Activated B cell treated with CpG ODN at 0.5 μM for 24 hours (primary cell): ENCODE results near the gene INHBC. TPM values are rescaled to one million over a fixed set of nuclear protein-coding genes. Genes with fewer than 3 reads are reported as not detected.

Experiments used
- ATAC-seq: fragments of 200-7000 bp; cut with Tn5 transposase; one replicate; pipeline ENCODE4 v1.10.0; 2021; ENCODE audit warnings: low read depth, mild to moderate bottlenecking, moderate library complexity
- CTCF ChIA-PET: fragments of 350-600 bp; sonication (Branson Sonifier 250); formaldehyde crosslinking; loops from one replicate; lab custom pipeline; 2021; ENCODE audit warnings: antibody characterized with exemption; lab: Charles Lee
- POLR2A ChIA-PET: fragments of 350-600 bp; sonication (Branson Sonifier 250); formaldehyde crosslinking; loops from one replicate; lab custom pipeline; 2021; ENCODE audit warnings: antibody characterized with exemption; lab: Charles Lee
- DNase-seq: peaks from one replicate; pipeline ENCODE4 v3.0.0; 2022
- H3K27ac Mint-ChIP-seq: one replicate; pipeline ENCODE4 v1.8.0; 2020; ENCODE audit warnings: mixed read lengths
- H3K27me3 Mint-ChIP-seq: one replicate; pipeline ENCODE4 v1.8.0; 2021; ENCODE audit warnings: mixed read lengths
- H3K36me3 Mint-ChIP-seq: one replicate; pipeline ENCODE4 v1.8.0; 2021; ENCODE audit warnings: low read depth, mixed read lengths
- H3K4me1 Mint-ChIP-seq: one replicate; pipeline ENCODE4 v1.8.0; 2021; ENCODE audit warnings: mixed read lengths
- H3K4me3 Mint-ChIP-seq: one replicate; pipeline ENCODE4 v1.8.0; 2020; ENCODE audit warnings: mild to moderate bottlenecking, mixed read lengths
- H3K9me3 Mint-ChIP-seq: one replicate; pipeline ENCODE4 v1.8.0; 2020; ENCODE audit warnings: mixed read lengths
- intact Hi-C: fragments of 100-400 bp; cut with micrococcal nuclease; formaldehyde crosslinking; loops from one replicate; pipeline ENCODE4 v1.15.1; 2024
- total RNA-seq: library from RNA; stranded (reverse); gene quantifications from 2 replicates; pipeline ENCODE4 v1.2.3, GENCODE V29; 2022
- TF ChIP-seq, protein P1 (sequence below): fragments of 200-600 bp; IDR thresholded peaks from one replicate; pipeline ENCODE4 v1.8.0; 2022; ENCODE audit warnings: antibody characterized with exemption, mild to moderate bottlenecking

The INHBC gene
- total RNA-seq, 1 donor from 2014 or later: not detected

DNA sequence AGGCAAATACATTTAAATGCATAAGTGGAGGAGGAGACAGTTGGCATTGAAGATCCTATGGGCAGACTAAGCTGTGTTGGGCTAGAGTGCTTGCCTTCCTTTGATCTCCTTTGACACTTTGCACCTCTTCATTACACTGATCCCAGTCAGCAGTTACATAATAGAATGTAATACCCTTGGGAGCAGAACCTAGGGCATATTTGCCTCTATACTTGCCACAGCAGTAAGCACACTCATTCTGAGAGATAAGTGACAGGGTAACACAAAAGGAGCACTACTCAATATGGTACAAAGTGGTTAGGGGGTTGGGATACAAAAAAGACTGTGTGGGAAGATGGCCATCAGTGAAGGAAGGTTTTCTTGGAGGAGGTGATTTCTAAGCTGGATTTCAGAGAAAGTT lies 62.2 kb downstream of the INHBC start:
- CTCF ChIA-PET: interaction anchor here (0.7 kb wide), 1 partner anchor 38 kb away, joined by 5 read pairs; no protein-coding TSS in a partner anchor
- H3K4me1 Mint-ChIP-seq: peaks cover 3% of the 10 kb centered on the region
- H3K36me3 Mint-ChIP-seq: peaks cover 79% of the 10 kb centered on the region

DNA sequence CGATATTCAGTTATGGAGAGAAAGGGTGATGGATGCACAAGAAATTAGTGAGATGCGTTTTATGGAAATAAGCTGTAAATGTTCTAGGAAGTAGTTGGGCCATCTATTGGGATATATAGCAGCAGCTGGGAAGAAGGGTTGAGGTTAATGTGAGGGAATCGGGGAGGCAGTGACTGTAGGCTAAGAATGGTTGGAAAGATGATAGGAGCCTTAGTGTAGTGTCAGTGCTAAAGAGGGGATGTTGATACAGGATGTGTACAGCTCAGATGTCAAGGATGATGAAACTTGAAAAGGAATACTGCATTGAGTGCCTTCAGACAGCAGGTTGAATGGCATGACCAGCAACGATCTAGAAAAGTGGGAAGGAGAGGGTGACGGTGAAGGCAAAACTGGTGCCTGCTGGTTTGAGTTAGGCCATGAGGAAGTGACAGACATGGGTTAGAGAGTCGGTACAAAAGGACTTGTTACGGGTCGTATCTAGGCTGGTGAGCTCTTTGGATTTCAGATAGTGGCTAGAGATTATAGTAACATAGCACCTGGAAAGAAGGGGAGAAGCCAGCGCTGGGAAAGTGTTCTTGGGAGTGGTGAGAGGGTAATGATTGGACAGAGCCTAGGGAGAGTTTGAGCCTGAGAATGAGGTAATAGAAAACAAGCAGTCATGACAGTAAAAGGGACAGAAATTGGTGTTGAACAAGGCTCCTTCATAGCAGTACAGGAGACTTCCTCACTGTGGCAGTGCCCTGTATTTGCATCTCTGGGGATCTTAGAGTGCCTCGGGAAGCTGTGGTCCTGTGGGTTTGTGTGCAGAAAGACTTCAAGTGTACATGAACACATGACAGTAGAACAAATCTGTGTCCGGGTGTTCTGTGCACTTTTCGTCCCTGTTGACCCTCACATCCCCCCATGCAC lies 62.9 kb downstream of the INHBC start:
- intact Hi-C loops: no loop called here
- ATAC-seq (peak; percentile 18), DNase-seq (no peak)
- TF ChIP-seq, protein P1, sequence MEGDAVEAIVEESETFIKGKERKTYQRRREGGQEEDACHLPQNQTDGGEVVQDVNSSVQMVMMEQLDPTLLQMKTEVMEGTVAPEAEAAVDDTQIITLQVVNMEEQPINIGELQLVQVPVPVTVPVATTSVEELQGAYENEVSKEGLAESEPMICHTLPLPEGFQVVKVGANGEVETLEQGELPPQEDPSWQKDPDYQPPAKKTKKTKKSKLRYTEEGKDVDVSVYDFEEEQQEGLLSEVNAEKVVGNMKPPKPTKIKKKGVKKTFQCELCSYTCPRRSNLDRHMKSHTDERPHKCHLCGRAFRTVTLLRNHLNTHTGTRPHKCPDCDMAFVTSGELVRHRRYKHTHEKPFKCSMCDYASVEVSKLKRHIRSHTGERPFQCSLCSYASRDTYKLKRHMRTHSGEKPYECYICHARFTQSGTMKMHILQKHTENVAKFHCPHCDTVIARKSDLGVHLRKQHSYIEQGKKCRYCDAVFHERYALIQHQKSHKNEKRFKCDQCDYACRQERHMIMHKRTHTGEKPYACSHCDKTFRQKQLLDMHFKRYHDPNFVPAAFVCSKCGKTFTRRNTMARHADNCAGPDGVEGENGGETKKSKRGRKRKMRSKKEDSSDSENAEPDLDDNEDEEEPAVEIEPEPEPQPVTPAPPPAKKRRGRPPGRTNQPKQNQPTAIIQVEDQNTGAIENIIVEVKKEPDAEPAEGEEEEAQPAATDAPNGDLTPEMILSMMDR: no peak
- POLR2A ChIA-PET: interaction anchor here (0.5 to 1.1 kb wide), 6 partner anchors 8 to 149 kb away, joined by 3 to 7 read pairs (median 3); no protein-coding TSS in a partner anchor
- H3K4me3 Mint-ChIP-seq: no peak overlapping the region
- CTCF ChIA-PET: no interaction called here
- H3K36me3 Mint-ChIP-seq: peaks cover 79% of the 10 kb centered on the region
- H3K27me3 Mint-ChIP-seq: no peaks in the 10 kb centered on the region
- H3K4me1 Mint-ChIP-seq: peaks cover 3% of the 10 kb centered on the region
- no peaks in the 10 kb centered on the region for H3K9me3 Mint-ChIP-seq
- H3K27ac Mint-ChIP-seq: peak overlapping the region; percentile 2

More for the DNA sequence above, 62.2 kb downstream of the INHBC start:
- DNase-seq (no peak), ATAC-seq (no peak)
- Mint-ChIP-seq H3K27ac (no peak overlapping the region), H3K27me3 (no peaks in the 10 kb centered on the region), H3K4me3 (no peak overlapping the region), H3K9me3 (no peaks in the 10 kb centered on the region)
- intact Hi-C loops: no loop called here
- TF ChIP-seq, protein P1: no peak
- POLR2A ChIA-PET: interaction anchor here (0.7 to 1.1 kb wide), 4 partner anchors 9 to 76 kb away, joined by 3 to 6 read pairs (median 3); no protein-coding TSS in a partner anchor

DNA sequence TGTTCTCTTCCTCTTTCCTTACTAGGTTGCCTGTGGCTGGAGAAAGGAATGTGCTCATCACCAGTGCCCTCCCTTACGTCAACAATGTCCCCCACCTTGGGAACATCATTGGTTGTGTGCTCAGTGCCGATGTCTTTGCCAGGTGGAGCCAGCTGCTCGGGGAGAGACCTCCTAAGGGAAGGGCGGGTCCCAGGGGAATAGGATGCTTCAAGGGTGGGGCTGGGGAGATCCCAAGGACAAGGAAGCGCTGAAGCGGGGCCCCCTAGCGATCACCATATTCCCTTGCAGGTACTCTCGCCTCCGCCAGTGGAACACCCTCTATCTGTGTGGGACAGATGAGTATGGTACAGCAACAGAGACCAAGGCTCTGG lies 63.5 kb downstream of the INHBC start:
- Mint-ChIP-seq H3K27me3 (no peaks in the 10 kb centered on the region), H3K36me3 (peaks cover 78% of the 10 kb centered on the region), H3K4me1 (peaks cover 3% of the 10 kb centered on the region), H3K27ac (no peak overlapping the region), H3K4me3 (no peak overlapping the region), H3K9me3 (no peaks in the 10 kb centered on the region)
- ATAC-seq (no peak), DNase-seq (no peak)
- ChIA-PET POLR2A (interaction anchor here (0.5 to 1.4 kb wide), 3 partner anchors 21 to 150 kb away, joined by 3 to 7 read pairs (median 4); no protein-coding TSS in a partner anchor), CTCF (no interaction called here)
- TF ChIP-seq, protein P1: no peak
- intact Hi-C loops: no loop called here

- DNase-seq: no peak
- Mint-ChIP-seq H3K4me1 (peaks cover 3% of the 10 kb centered on the region), H3K27me3 (no peaks in the 10 kb centered on the region), H3K9me3 (no peaks in the 10 kb centered on the region), H3K36me3 (peaks cover 82% of the 10 kb centered on the region), H3K4me3 (no peak overlapping the region), H3K27ac (no peak overlapping the region)
- no peak for ATAC-seq
- CTCF ChIA-PET: no interaction called here
- POLR2A ChIA-PET: interaction anchor here (1.4 kb wide), 1 partner anchor 21 kb away, joined by 4 read pairs; no protein-coding TSS in a partner anchor
- intact Hi-C loops: no loop called here
- TF ChIP-seq, protein P1: no peak
Measured at GRCh38 chr12:57498571-57498970, 64.0 kb downstream of the INHBC start.

DNA sequence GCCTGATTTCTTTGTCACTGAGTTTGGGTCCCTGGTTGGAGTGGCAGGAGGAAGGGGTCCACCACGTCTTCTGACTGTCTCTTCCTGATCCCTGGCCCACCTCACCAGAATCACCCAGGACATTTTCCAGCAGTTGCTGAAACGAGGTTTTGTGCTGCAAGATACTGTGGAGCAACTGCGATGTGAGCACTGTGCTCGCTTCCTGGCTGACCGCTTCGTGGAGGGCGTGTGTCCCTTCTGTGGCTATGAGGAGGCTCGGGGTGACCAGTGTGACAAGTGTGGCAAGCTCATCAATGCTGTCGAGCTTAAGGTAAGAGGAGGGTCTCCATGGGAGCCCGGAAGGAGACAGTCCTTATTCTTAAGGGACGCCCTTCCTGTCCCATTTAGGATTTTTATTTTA lies 65.6 kb downstream of the INHBC start:
- TF ChIP-seq, protein P1: no peak
- Mint-ChIP-seq H3K36me3 (peaks cover 90% of the 10 kb centered on the region), H3K9me3 (no peaks in the 10 kb centered on the region), H3K4me1 (peaks cover 3% of the 10 kb centered on the region), H3K4me3 (no peak overlapping the region), H3K27ac (no peak overlapping the region), H3K27me3 (no peaks in the 10 kb centered on the region)
- ChIA-PET POLR2A (interaction anchor here (0.9 to 1.3 kb wide), 3 partner anchors 12 to 19 kb away, joined by 3 to 7 read pairs (median 5); partner anchors contain the start of gene MARS1), CTCF (no interaction called here)
- intact Hi-C loops: no loop called here
- ATAC-seq (no peak), DNase-seq (no peak)
